Renal pelvis (tissue), 4 donors: Measurements from ENCODE around the gene TTLL10. TPM values are rescaled to one million over a fixed set of nuclear protein-coding genes. Genes with fewer than 3 reads are reported as not detected.

Source experiments
- DNase-seq: peaks from one replicate; pipeline ENCODE4 v3.0.0-alpha.2; 2013
- polyA plus RNA-seq, 3 donors: library from polyadenylated mRNA; unstranded; fragments of 120-200 nt; gene quantifications; one replicate each; pipeline ENCODE4 v1.2.1, GENCODE V29; 2013; ENCODE audit not compliant: insufficient read length in 3 of 3

TTLL10 gene
- polyA plus RNA-seq, 3 donors: 0.94 to 1.1 (median 1.1) TPM

DNA sequence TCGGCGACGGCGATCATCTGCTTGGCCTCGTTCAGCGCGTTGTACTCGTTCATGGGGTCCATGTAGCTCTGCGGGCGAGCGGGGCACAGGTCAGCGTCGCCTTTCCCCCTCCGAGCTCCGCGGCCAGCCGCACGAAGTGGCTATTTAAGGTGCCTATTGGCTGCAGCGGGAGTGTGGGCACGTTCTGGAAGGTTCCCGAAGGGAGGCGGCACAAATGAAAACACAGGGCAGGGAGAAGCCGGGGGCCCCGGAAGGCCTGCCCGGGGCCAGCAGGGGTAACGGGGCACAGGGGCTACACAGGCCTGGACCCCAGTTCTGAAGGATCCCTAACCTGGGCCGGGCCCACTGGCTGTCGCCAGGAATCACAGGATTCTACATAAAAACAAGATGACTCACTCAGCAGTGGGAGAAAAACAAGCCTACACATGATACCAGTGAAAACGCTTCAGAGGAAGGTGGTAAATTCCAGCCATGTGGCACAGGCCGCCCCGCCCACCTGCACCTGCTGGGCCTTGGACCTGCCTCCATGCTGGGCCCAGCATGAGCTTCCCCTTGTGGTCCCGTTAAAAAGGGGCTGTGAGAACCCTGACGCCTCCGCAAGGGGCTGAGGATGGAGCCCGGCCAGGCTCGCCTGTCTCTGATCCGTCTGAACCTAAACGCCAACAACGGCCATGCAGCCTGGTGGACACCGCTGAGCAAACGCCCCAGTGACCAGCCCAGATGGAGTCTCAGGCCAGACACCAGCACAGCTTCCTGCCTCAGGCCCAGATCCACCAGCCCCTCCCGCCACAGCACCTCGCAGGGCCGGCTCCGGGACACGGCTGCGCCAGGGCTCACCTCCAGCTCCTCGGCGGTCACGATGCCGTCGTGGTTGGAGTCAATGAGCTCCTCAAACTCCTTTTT, 44.2 kb downstream of the TTLL10 start:
- no peak for DNase-seq

DNA sequence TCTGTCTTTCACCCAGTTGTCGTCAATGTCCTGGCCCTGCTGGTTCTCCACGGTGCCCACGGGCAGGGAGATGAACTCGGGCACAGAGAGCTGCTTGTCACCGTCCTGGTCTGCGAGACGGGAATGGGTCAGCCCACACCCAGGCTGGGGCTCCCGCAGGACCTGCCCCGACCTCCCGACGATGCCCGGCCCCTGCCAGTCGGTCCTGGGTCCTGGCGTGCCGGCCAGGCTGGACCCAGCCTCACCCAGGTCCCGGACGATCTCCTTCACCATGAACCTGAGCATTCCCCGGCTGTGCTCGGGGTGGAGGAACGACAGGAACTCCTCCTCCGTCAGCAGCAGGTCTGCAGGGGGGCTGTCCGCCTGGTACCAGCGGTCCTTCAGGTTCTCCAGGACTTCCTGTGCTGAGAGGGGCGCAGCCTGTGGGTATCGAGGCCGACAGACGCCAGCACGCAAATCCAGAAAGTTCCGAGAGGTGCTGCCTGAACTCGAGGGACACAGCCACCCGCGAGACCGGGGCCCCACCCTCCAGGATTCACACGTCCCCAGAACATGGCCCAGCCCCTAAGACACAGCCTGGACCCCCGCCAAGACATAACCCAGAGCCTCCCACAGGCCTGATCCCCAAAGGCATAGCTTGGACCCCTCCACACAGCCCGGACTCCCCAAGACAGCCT, 45.0 kb downstream of the TTLL10 start:
- no peak for DNase-seq

GRCh38 chr1:1219341-1219740, 45.7 kb downstream of the TTLL10 start:
- DNase-seq: no peak

DNA sequence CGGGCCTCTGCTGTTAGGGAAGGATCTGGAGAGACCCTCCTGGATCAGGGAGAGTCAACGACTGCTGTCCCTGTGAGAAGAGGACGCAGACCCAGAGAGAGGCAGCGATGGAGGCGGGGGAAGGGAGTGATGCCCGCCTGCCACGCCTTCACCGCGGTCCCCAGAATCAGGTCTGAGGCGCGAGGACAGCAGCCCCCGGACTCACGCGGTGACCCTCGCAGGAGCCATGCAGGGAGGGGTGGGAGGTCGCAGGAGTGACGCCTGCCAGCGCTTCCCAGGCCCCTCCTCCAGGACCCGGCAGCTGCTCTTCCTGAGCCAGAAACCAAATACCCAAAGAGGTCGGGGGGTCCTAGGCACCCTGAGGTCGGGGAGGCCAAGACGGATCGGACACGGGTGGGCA, 46.5 kb downstream of the TTLL10 start:
- DNase-seq: no peak

GRCh38 chr1:1221887-1222574, 48.4 kb downstream of the TTLL10 start:
- no peak for DNase-seq

DNA sequence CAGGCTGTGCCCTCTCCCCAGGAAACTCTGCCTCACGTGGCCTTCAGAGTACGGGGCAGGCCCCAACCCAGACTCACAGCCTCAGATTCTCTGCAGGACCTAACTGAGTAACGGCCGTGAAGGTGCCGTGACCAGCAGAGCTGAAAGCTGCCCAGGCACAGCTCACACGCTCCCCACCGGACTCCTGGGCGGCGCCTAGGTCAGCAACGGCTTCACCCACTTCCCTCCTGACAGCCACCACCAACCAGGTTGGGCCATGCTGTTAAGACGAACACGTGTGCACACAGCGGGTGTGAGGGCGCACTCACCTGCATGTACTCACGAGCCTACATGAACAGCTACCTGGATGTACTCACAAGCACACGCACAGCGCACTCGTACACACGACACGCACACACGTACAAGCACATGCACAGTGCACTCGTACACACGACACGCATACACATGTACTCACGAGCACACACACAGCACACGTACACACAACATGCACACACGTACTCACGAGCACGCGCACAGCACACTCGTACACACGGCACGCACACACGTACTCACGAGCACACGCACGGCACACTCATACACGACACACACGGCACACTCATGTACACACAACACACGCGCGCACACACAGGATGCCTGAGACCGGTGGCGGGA, 49.0 kb downstream of the TTLL10 start:
- DNase-seq: no peak

- DNase-seq: no peak
Measured at GRCh38 chr1:1223321-1223720, 49.6 kb downstream of the TTLL10 start.

DNA sequence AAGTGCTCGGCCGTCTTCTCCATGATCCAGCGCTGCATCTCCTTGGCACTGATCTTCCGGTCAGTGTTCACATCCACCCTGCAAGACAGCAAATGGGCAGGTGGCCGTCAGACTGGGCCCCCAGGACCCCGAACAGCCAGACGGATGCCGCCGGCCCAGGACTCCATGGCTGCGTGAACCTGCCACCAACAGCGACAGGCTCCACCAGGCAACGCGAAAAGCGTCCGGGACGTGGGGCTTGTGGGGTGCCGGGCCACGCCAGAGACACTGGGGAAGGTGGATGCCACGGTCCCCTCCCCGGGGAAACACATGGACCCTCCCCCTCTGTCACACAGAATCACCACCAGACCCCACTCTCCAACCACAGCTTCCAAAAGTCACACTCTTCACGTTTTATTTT, 50.2 kb downstream of the TTLL10 start:
- DNase-seq: no peak

DNA sequence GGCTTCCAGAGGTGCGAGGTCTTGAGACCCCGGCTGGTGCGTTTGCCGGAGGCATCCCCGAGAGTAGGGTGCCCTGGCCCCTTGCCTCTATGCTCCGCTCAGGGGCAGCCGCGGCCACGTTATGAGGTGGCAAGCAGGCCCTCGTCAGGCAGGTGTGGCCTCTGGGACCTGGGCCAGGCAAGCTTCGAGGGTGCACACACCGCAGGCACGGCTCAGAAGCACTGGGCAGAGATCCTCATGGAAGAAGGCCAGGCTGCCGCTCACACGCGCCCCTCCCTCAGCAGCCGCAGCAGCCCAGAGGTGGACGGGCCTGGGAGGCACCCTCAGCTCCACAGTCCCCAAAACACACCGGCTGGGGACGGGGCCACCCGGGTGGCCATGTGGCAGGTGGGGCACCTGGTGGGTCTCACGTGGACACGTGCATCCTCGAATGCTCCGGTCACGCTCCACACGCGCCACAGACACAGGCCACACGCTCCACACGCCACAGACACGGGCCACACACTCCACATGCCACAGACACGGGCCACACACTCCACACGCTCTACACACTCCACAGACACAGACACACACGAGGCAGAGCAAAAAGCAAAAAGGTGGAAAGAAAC, 51.7 kb downstream of the TTLL10 start:
- no peak for DNase-seq

GRCh38 chr1:1225913-1226312, 52.2 kb downstream of the TTLL10 start:
- DNase-seq: no peak

DNA sequence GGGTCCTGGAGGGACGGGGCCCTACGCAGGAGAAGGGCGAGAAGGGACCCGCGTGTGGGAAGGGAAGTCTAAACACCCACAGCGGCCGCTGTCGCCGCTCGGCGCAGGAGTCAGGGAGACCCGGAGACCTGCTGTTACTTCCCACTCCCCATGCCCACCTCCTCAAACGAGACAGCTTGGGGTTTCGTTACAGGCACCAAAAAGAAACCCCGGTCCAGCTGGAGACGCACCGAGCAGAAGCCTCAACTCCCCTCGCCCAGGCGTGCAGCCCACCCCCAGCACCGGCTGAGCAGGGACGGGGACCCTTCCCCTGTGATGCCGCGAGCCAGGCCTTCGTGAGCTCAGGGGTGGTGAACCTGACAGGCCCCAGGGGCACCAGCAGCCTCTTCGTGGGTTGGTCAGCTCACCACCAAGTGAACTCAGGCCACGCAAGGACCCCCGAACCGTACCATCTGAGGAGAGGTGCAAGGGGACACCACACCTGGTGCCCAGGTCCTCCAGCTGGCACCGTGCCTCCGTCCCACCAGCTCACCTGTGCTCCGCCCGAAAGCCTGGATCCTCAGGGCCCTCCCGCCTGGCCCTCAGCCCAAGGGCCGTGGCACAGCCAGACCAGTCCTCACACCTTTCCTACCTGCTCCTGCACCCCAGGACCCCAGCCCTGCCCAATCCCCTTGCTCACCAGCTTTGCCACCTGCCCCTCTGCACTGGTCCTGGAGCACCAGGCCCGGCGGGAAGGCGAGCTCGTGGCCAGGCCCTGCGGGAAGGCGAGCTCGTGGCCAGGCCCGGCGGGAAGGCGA, 53.1 kb downstream of the TTLL10 start:
- DNase-seq: no peak

- DNase-seq: no peak
Measured at GRCh38 chr1:1227386-1227785, 53.7 kb downstream of the TTLL10 start.

- DNase-seq: no peak
Measured at GRCh38 chr1:1228187-1228586, 54.5 kb downstream of the TTLL10 start.

GRCh38 chr1:1228596-1229321, 55.1 kb downstream of the TTLL10 start:
- no peak for DNase-seq

- no peak for DNase-seq
Measured at GRCh38 chr1:1229770-1230169, 56.1 kb downstream of the TTLL10 start.

- no peak for DNase-seq
Measured at GRCh38 chr1:1230656-1231399, 57.1 kb downstream of the TTLL10 start.

GRCh38 chr1:1231400-1232207, 57.9 kb downstream of the TTLL10 start, which contains the start of gene SDF4:
Gene SDF4, minus strand, starts transcription at chr1:1232001. Its CDS starts 3,229 bp downstream, at chr1:1228772.
- DNase-seq: peak; percentile 97

DNA sequence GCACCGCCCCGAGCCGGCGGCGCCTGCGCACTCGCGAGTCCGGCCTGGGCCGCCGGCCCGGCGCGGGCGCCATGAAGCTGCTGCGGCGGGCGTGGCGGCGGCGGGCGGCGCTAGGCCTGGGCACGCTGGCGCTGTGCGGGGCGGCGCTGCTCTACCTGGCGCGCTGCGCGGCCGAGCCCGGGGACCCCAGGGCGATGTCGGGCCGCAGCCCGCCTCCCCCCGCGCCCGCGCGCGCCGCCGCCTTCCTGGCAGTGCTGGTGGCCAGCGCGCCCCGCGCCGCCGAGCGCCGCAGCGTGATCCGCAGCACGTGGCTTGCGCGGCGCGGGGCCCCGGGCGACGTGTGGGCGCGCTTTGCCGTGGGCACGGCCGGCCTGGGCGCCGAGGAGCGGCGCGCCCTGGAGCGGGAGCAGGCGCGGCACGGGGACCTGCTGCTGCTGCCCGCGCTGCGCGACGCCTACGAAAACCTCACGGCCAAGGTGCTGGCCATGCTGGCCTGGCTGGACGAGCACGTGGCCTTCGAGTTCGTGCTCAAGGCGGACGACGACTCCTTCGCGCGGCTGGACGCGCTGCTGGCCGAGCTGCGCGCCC, 58.6 kb downstream of the TTLL10 start, which contains the start of gene B3GALT6:
TSS of gene B3GALT6 (plus strand) at position 30 of the 588 bp plus-strand sequence. CDS start at position 72, 42 bp downstream.
- DNase-seq: no peak
